Peyer's patch (tissue), 4 donors: ENCODE measurements around the gene PLCH1. TPM values are rescaled to one million over a fixed set of nuclear protein-coding genes. Genes with fewer than 3 reads are reported as not detected.

Experiments
- DNase-seq, 3 donors: peaks; one replicate each; pipeline ENCODE4 v3.0.0-alpha.2; 2017 to 2019
- H3K27ac ChIP-seq, 4 donors: fragments of 200-600 bp; sonication (generic); one replicate each; pipeline ENCODE4 v1.5.1; 2016 to 2019
- H3K27me3 ChIP-seq, 2 donors: fragments of 200-600 bp; sonication (generic); one replicate each; pipeline ENCODE4 v1.5.1; 2019
- H3K36me3 ChIP-seq, 3 donors: fragments of 200-600 bp; sonication (generic); one replicate each; pipeline ENCODE4 v1.5.1; 2016 to 2019
- H3K4me1 ChIP-seq, 4 donors: fragments of 200-600 bp; sonication (generic); one replicate each; pipeline ENCODE4 v1.5.1; 2016 to 2019
- H3K4me3 ChIP-seq, 4 donors: fragments of 200-600 bp; sonication (generic); 1 replicate in 3 of 4; 2 replicates in 1 of 4; pipeline ENCODE4 v1.5.1; 2016 to 2019; ENCODE audit warnings: mild to moderate bottlenecking in 1 of 4
- H3K9me3 ChIP-seq, 4 donors: fragments of 200-600 bp; sonication (generic); one replicate each; pipeline ENCODE4 v1.5.1; 2016 to 2019; ENCODE audit warnings: mild to moderate bottlenecking in 1 of 4
- CTCF ChIP-seq, 6 experiments: fragments of 450-650 bp in 4 of 6; fragments of 200-600 bp in 2 of 6; sonication (generic) in 1 of 6; IDR thresholded peaks; one replicate each; pipeline ENCODE4 v1.5.1; 2017 to 2019; ENCODE audit warnings: antibody characterized with exemption in 6 of 6, mild to moderate bottlenecking in 3 of 6, moderate library complexity in 1 of 6
- POLR2A ChIP-seq, 2 donors: fragments of 450-650 bp; IDR thresholded peaks; one replicate each; pipeline ENCODE4 v1.5.1; 2017; ENCODE audit warnings: antibody characterized with exemption in 2 of 2, mild to moderate bottlenecking in 2 of 2, moderate library complexity in 2 of 2
- total RNA-seq, 4 donors: library from RNA; depleted of rRNA; stranded (reverse); fragments of >200 nt; gene quantifications; one replicate each; pipeline ENCODE4 v1.1.0, GENCODE V29; 2016

Gene PLCH1
- total RNA-seq, 4 donors from 2014 or later: 8.3 to 19.1 (median 12.7) TPM

- no peak for TF ChIP-seq CTCF (IDR thresholded peaks at IDR 0.05)
- no peak for TF ChIP-seq POLR2A (IDR thresholded peaks at IDR 0.05)
- no peak overlapping the region for H3K27ac ChIP-seq
- H3K4me3 ChIP-seq: no peak overlapping the region
- H3K4me1 ChIP-seq: no peaks in the 10 kb centered on the region
- no peaks in the 10 kb centered on the region for H3K27me3 ChIP-seq
- DNase-seq: no peak
- H3K36me3 ChIP-seq: no peaks in the 10 kb centered on the region
- no peaks in the 10 kb centered on the region for H3K9me3 ChIP-seq
These were observed 140.7 kb downstream of the PLCH1 start for GRCh38 chr3:155604126-155604525.

- TF ChIP-seq CTCF (IDR thresholded peaks at IDR 0.05) (no peak), POLR2A (IDR thresholded peaks at IDR 0.05) (no peak)
- H3K27me3 ChIP-seq: no peaks in the 10 kb centered on the region
- no peak overlapping the region for H3K4me3 ChIP-seq
- DNase-seq: no peak
- no peaks in the 10 kb centered on the region for H3K9me3 ChIP-seq
- no peaks in the 10 kb centered on the region for H3K4me1 ChIP-seq
- H3K27ac ChIP-seq: no peak overlapping the region
- H3K36me3 ChIP-seq: no peaks in the 10 kb centered on the region
These were observed 141.6 kb downstream of the PLCH1 start for GRCh38 chr3:155603302-155603701.

GRCh38 chr3:155602307-155602706 lies 142.6 kb downstream of the PLCH1 start:
- no peaks in the 10 kb centered on the region for H3K9me3 ChIP-seq
- no peak for DNase-seq
- no peaks in the 10 kb centered on the region for H3K36me3 ChIP-seq
- H3K4me1 ChIP-seq: no peaks in the 10 kb centered on the region
- TF ChIP-seq POLR2A (IDR thresholded peaks at IDR 0.05) (no peak), CTCF (IDR thresholded peaks at IDR 0.05) (no peak)
- H3K27me3 ChIP-seq: no peaks in the 10 kb centered on the region
- no peak overlapping the region for H3K4me3 ChIP-seq
- no peak overlapping the region for H3K27ac ChIP-seq

GRCh38 chr3:155598671-155599070 lies 146.2 kb downstream of the PLCH1 start:
- Histone ChIP-seq H3K27ac (no peak overlapping the region), H3K36me3 (no peaks in the 10 kb centered on the region), H3K27me3 (no peaks in the 10 kb centered on the region), H3K4me3 (no peak overlapping the region), H3K4me1 (no peaks in the 10 kb centered on the region), H3K9me3 (no peaks in the 10 kb centered on the region)
- no peak for DNase-seq
- no peak for TF ChIP-seq POLR2A (IDR thresholded peaks at IDR 0.05)
- TF ChIP-seq CTCF (IDR thresholded peaks at IDR 0.05): no peak

GRCh38 chr3:155596615-155597014 lies 148.3 kb downstream of the PLCH1 start:
- TF ChIP-seq POLR2A (IDR thresholded peaks at IDR 0.05): no peak
- no peak for TF ChIP-seq CTCF (IDR thresholded peaks at IDR 0.05)

GRCh38 chr3:155595371-155595770 lies 149.5 kb downstream of the PLCH1 start:
- H3K4me3 ChIP-seq: no peak overlapping the region
- peak overlapping the region in 1 of 4 donors; percentile 19 for H3K27ac ChIP-seq
- no peaks in the 10 kb centered on the region for H3K9me3 ChIP-seq
- peaks cover 0 to 3% (median 0%) of the 10 kb centered on the region in 3 donors for H3K36me3 ChIP-seq
- peak in 2 of 3 donors; percentile 61 to 73 for DNase-seq
- TF ChIP-seq CTCF (IDR thresholded peaks at IDR 0.05): no peak
- TF ChIP-seq POLR2A (IDR thresholded peaks at IDR 0.05): no peak
- H3K27me3 ChIP-seq: no peaks in the 10 kb centered on the region
- H3K4me1 ChIP-seq: no peaks in the 10 kb centered on the region

More at GRCh38 chr3:155596615-155597014, 148.3 kb downstream of the PLCH1 start:
- Histone ChIP-seq H3K36me3 (peaks cover 0 to 3% (median 0%) of the 10 kb centered on the region in 3 donors), H3K9me3 (no peaks in the 10 kb centered on the region), H3K27ac (no peak overlapping the region), H3K4me3 (no peak overlapping the region), H3K27me3 (no peaks in the 10 kb centered on the region), H3K4me1 (no peaks in the 10 kb centered on the region)
- no peak for DNase-seq
